HG03432 (cell line): ENCODE data around the gene LIMCH1.

ENCODE experiments used
- ATAC-seq: cut with Tn5 transposase; IDR thresholded peaks from one replicate; pipeline ENCODE4 v1.9.1; 2021; ENCODE audit warnings: mild to moderate bottlenecking, moderate library complexity; ENCODE audit not compliant: unreplicated experiment

Gene LIMCH1

GRCh38 chr4:41559940-41560516, 22.1 kb downstream of the LIMCH1 start:
- no peak for ATAC-seq

- no peak for ATAC-seq
These were observed 23.3 kb downstream of the LIMCH1 start for GRCh38 chr4:41561244-41561643.

- no peak for ATAC-seq
These were observed 29.2 kb downstream of the LIMCH1 start for GRCh38 chr4:41567186-41567585.

- no peak for ATAC-seq
These were observed 30.4 kb downstream of the LIMCH1 start for GRCh38 chr4:41568363-41568762.

- ATAC-seq = no peak
These were observed 32.0 kb downstream of the LIMCH1 start for GRCh38 chr4:41569961-41570360.

- ATAC-seq = no peak
These were observed 33.5 kb downstream of the LIMCH1 start for GRCh38 chr4:41571422-41571821.

- no peak for ATAC-seq
These were observed 34.6 kb downstream of the LIMCH1 start for GRCh38 chr4:41572516-41572915.

- no peak for ATAC-seq
These were observed 35.0 kb downstream of the LIMCH1 start for GRCh38 chr4:41572956-41573355.

GRCh38 chr4:41573502-41574001, 35.6 kb downstream of the LIMCH1 start:
- ATAC-seq = no peak

GRCh38 chr4:41575207-41575606, 37.2 kb downstream of the LIMCH1 start:
- no peak for ATAC-seq

GRCh38 chr4:41575665-41576064, 37.7 kb downstream of the LIMCH1 start:
- ATAC-seq = no peak

GRCh38 chr4:41579043-41579442, 41.1 kb downstream of the LIMCH1 start:
- no peak for ATAC-seq

- ATAC-seq = no peak
These were observed 41.6 kb downstream of the LIMCH1 start for GRCh38 chr4:41579526-41579925.

GRCh38 chr4:41580007-41580406, 42.0 kb downstream of the LIMCH1 start:
- no peak for ATAC-seq

- no peak for ATAC-seq
These were observed 48.8 kb downstream of the LIMCH1 start for GRCh38 chr4:41586675-41587225.

GRCh38 chr4:41587286-41587685, 49.3 kb downstream of the LIMCH1 start:
- no peak for ATAC-seq

GRCh38 chr4:41590591-41590990, 52.6 kb downstream of the LIMCH1 start:
- no peak for ATAC-seq

GRCh38 chr4:41594432-41594831, 56.5 kb downstream of the LIMCH1 start:
- ATAC-seq = no peak

- no peak for ATAC-seq
These were observed 59.5 kb downstream of the LIMCH1 start for GRCh38 chr4:41597494-41597893.

GRCh38 chr4:41598580-41598979, 60.6 kb downstream of the LIMCH1 start:
- ATAC-seq = no peak

GRCh38 chr4:41599192-41599786, 61.3 kb downstream of the LIMCH1 start:
- no peak for ATAC-seq

GRCh38 chr4:41600243-41600912, 62.4 kb downstream of the LIMCH1 start:
- ATAC-seq = no peak
